Measurements from ENCODE around the gene CLASP1. TPM values are rescaled to one million over a fixed set of nuclear protein-coding genes. Genes with fewer than 3 reads are reported as not detected.

Gene CLASP1
- total RNA-seq, 1 experiment from 2014 or later, result 49.2 TPM

DNA sequence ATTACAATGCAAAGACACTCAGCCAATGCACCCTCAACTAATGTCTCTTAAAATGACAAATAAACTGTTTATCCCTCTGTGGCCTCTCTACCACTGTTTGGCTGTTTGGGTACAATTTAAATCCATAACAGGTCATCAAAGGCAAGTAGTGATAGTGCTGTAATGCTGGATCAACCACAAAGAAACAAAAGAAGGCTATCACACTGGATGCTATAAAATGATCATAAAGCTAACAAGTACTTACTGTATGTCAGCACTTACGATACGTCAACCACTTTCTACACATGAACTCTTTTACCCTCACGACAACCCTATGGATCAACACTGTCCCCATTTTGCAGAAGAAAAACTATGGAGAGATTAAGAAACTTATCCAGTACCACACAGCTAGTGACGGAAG, 64.5 kb downstream of the CLASP1 start:
- Histone ChIP-seq H3K27me3 (ENCODE audit: control insufficient read depth, insufficient read depth, low read length) (no peaks in the 10 kb centered on the region), H3K36me3 (ENCODE audit: control insufficient read depth, insufficient read depth, low read length) (no peaks in the 10 kb centered on the region), H3K4me1 (ENCODE audit: control insufficient read depth, insufficient read depth, low read length) (peaks cover 8% of the 10 kb centered on the region), H3K4me3 (ENCODE audit: low read depth in 2 of 2, low read length in 2 of 2) (no peak overlapping the region), H3K9me3 (ENCODE audit: control insufficient read depth, insufficient read depth, low read depth, low read length) (no peaks in the 10 kb centered on the region), H3K27ac (ENCODE audit: low read length) (no peak overlapping the region)
- intact Hi-C loops (cut with micrococcal nuclease; ENCODE audit: unreplicated experiment) (no loop called here), in situ Hi-C loops (cut with HindIII; ENCODE audit: low pct_unique_long_range_greater_than_20kb, low sequenced_read_pairs) (no loop called here)
- CTCF ChIA-PET, result no interaction called here
- DNase-seq (ENCODE audit: low read depth, low spot score) (no peak), ATAC-seq (no peak)
- POLR2A ChIA-PET, result interaction anchor here (0.5 kb wide), 1 partner anchor 53 kb away, joined by 4 read pairs; no protein-coding TSS in a partner anchor
- BruUV-seq (replicated peaks), result no TSS peak
- TF ChIP-seq REST (IDR thresholded peaks at IDR 0.05; ENCODE audit: insufficient read depth in 1 of 2, low read depth in 2 of 2, low read length in 1 of 2), result no peak
- no peak for TF ChIP-seq SIN3A (IDR thresholded peaks at IDR 0.05; ENCODE audit: borderline replicate concordance, insufficient read depth, low read depth, low read length)
- no peak for TF ChIP-seq TCF7L2 (IDR thresholded peaks at IDR 0.05; ENCODE audit: low read depth, low read length)

DNA sequence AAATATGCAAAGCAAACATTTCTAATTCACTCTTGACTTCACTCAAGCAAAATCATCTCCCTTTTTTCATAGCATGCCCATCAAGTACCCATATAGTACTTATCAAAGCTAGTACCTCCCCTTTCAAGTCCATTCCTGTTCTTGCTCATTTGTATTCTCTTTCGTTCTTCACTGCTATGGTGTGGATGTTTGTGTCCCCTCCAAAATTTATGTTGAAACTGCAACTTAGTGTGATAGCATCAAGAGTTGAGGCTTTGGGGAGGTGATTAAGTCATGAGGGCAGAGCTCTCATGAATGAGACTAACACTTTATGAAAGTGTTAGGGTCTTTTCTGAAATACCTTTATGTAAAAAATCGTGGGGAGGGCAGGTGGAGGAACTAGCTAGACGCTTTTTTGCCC, 65.7 kb downstream of the CLASP1 start:
- DNase-seq (ENCODE audit: low read depth, low spot score), result no peak
- in situ Hi-C loops (cut with HindIII; ENCODE audit: low pct_unique_long_range_greater_than_20kb, low sequenced_read_pairs), result no loop called here
- H3K4me1 ChIP-seq (ENCODE audit: control insufficient read depth, insufficient read depth, low read length), result peaks cover 12% of the 10 kb centered on the region
- no peak for ATAC-seq
- ChIA-PET POLR2A (no interaction called here), CTCF (no interaction called here)
- no peaks in the 10 kb centered on the region for H3K36me3 ChIP-seq (ENCODE audit: control insufficient read depth, insufficient read depth, low read length)
- no peak overlapping the region for H3K27ac ChIP-seq (ENCODE audit: low read length)
- no peak for TF ChIP-seq POLR2AphosphoS5 (IDR thresholded peaks at IDR 0.05; ENCODE audit: low read depth, low read length)
- TF ChIP-seq REST (IDR thresholded peaks at IDR 0.05; ENCODE audit: insufficient read depth in 1 of 2, low read depth in 2 of 2, low read length in 1 of 2), result no peak
- no peak for TF ChIP-seq SIN3A (IDR thresholded peaks at IDR 0.05; ENCODE audit: borderline replicate concordance, insufficient read depth, low read depth, low read length)
- no peak for TF ChIP-seq CTCF (IDR thresholded peaks at IDR 0.05)
- no peak for TF ChIP-seq TCF7L2 (IDR thresholded peaks at IDR 0.05; ENCODE audit: low read depth, low read length)
- no TSS peak for BruUV-seq (replicated peaks)
- no peaks in the 10 kb centered on the region for H3K27me3 ChIP-seq (ENCODE audit: control insufficient read depth, insufficient read depth, low read length)
- H3K9me3 ChIP-seq (ENCODE audit: control insufficient read depth, insufficient read depth, low read depth, low read length), result no peaks in the 10 kb centered on the region
- H3K4me3 ChIP-seq (ENCODE audit: low read depth in 2 of 2, low read length in 2 of 2), result no peak overlapping the region
- intact Hi-C loops (cut with micrococcal nuclease; ENCODE audit: unreplicated experiment), result no loop called here
